Prostate gland (tissue), 2 donors: Measurements from ENCODE around the gene PAPPA. TPM values are rescaled to one million over a fixed set of nuclear protein-coding genes. Genes with fewer than 3 reads are reported as not detected.
A peak's percentile ranks its signal among the peaks of the same experiment; 100 is the strongest.

Experiments
- DNase-seq: peaks from one replicate; pipeline ENCODE4 v3.0.0-alpha.2; 2019; ENCODE audit warnings: low spot score
- H3K27ac ChIP-seq, 2 donors: fragments of 200-600 bp; sonication (generic); 2 replicates each; pipeline ENCODE4 v1.5.1; 2017 to 2019
- H3K27me3 ChIP-seq: fragments of 200-600 bp; sonication (generic); replicated peaks from 2 replicates; pipeline ENCODE4 v1.5.1; 2019; ENCODE audit not compliant: insufficient read depth
- H3K36me3 ChIP-seq, 2 donors: fragments of 200-600 bp; sonication (generic); 1 replicate in 1 of 2; 2 replicates in 1 of 2; pipeline versions ENCODE4 v1.5.1 to v1.8.1; 2017 to 2019
- H3K4me1 ChIP-seq: fragments of 200-600 bp; sonication (generic); replicated peaks from 2 replicates; pipeline ENCODE4 v1.5.1; 2019
- H3K4me3 ChIP-seq, 2 donors: fragments of 200-600 bp; sonication (generic); 2 replicates each; pipeline ENCODE4 v1.5.1; 2017 to 2019
- H3K9me3 ChIP-seq: fragments of 200-600 bp; sonication (generic); 2 replicates; pipeline ENCODE4 v1.5.1; 2017
- CTCF ChIP-seq, 4 experiments: fragments of 200-600 bp in 2 of 4; fragments of 450-650 bp in 2 of 4; sonication (generic) in 2 of 4; IDR thresholded peaks; 1 replicate in 3 of 4; 2 replicates in 1 of 4; pipeline ENCODE4 v1.5.1; 2016 to 2019; ENCODE audit warnings: antibody characterized with exemption in 4 of 4, mild to moderate bottlenecking in 2 of 4, moderate library complexity in 2 of 4
- POLR2A ChIP-seq: fragments of 450-650 bp; IDR thresholded peaks from one replicate; pipeline ENCODE4 v1.6.1; 2016; ENCODE audit warnings: antibody characterized with exemption, mild to moderate bottlenecking
- POLR2AphosphoS5 ChIP-seq: sonication (generic); formaldehyde crosslinking; IDR thresholded peaks from one replicate; pipeline ENCODE4 v1.6.1; 2017; ENCODE audit warnings: antibody characterized with exemption
- WGBS: methylation state at CpG from one replicate; pipeline ENCODE4 v1.1.5; 2018; 5-methylcytosine and 5-hydroxymethylcytosine counted together
- intact Hi-C: fragments of 100-400 bp; cut with DNase I; formaldehyde crosslinking; loops from one replicate; pipeline ENCODE4 v1.14.2; 2022
- total RNA-seq, 2 donors: library from RNA; depleted of rRNA; stranded (reverse); fragments of >200 nt; gene quantifications; one replicate each; pipeline ENCODE4 v1.1.0, GENCODE V29; 2016

Gene PAPPA
- total RNA-seq, 2 donors from 2014 or later: 0.27 to 1.8 TPM

DNA sequence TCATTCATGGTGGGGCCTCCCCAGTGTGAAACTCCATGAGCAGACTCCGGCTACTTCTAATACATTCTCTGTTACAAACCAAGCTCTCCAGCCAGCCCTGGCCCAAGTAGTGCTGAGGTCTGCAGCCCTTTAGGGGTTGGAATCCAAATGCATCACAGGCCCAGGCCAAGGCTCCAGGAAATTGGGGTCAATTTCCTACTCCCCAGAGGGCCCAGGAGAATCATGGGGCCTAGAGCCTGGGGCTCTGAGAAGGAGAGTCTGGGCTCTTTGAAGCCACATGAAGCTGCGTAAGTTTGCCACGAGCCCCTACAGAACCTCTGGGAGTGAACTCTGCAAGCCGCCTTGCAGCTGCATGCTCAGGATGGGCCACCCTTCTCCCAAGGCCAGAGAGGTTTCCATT, 206.4 kb downstream of the PAPPA start:
- 65% methylated on average over 4 of the region's 4 CpGs for WGBS
- Histone ChIP-seq H3K4me1 (no peaks in the 10 kb centered on the region), H3K27ac (no peak overlapping the region), H3K9me3 (no peaks in the 10 kb centered on the region), H3K4me3 (no peak overlapping the region), H3K27me3 (no peaks in the 10 kb centered on the region), H3K36me3 (no peaks in the 10 kb centered on the region)
- no peak for DNase-seq
- no peak for TF ChIP-seq POLR2AphosphoS5
- no peak for TF ChIP-seq POLR2A
- TF ChIP-seq CTCF (IDR thresholded peaks at IDR 0.05): no peak
- intact Hi-C loops: loop anchor here (10.0 kb wide), 1 partner anchor 205 kb away; the partner anchor contains the start of gene PAPPA

GRCh38 chr9:116360989-116361388, 207.4 kb downstream of the PAPPA start:
- no peaks in the 10 kb centered on the region for H3K27me3 ChIP-seq
- intact Hi-C loops: loop anchor here (10.0 kb wide), 1 partner anchor 206 kb away; the partner anchor contains the start of gene PAPPA
- no peak overlapping the region for H3K4me3 ChIP-seq
- H3K4me1 ChIP-seq: no peaks in the 10 kb centered on the region
- DNase-seq: no peak
- H3K9me3 ChIP-seq: no peaks in the 10 kb centered on the region
- no peaks in the 10 kb centered on the region for H3K36me3 ChIP-seq
- H3K27ac ChIP-seq: no peak overlapping the region
- 90% methylated on average over 2 of the region's 2 CpGs for WGBS
- TF ChIP-seq CTCF (IDR thresholded peaks at IDR 0.05) (no peak), POLR2AphosphoS5 (no peak), POLR2A (no peak)

GRCh38 chr9:116361547-116361946, 208.0 kb downstream of the PAPPA start:
- Histone ChIP-seq H3K9me3 (no peaks in the 10 kb centered on the region), H3K27ac (no peak overlapping the region), H3K4me1 (no peaks in the 10 kb centered on the region), H3K4me3 (no peak overlapping the region), H3K36me3 (no peaks in the 10 kb centered on the region), H3K27me3 (no peaks in the 10 kb centered on the region)
- 93% methylated on average over 4 of the region's 4 CpGs for WGBS
- intact Hi-C loops: loop anchor here (10.0 kb wide), 1 partner anchor 207 kb away; the partner anchor contains the start of gene PAPPA
- TF ChIP-seq POLR2AphosphoS5 (no peak), POLR2A (no peak), CTCF (IDR thresholded peaks at IDR 0.05) (no peak)
- DNase-seq: no peak

DNA sequence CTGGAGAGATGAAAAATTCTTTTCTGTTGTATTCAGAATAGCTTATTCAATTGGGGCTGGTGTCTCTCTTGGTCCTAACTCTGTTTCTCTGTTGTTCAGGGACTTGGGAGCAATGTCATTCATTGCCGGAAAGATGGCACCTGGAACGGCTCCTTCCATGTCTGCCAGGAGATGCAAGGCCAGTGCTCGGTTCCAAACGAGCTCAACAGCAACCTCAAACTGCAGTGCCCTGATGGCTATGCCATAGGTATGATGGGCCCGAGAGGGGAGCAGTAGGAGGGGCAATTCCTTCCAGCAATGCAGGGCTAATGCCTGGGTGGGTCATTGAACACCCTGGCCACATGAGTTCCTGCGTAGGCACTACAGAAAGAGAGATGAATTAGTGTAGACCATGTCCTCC, 208.9 kb downstream of the PAPPA start:
- no peaks in the 10 kb centered on the region for H3K9me3 ChIP-seq
- intact Hi-C loops: loop anchor here (10.0 kb wide), 1 partner anchor 208 kb away; the partner anchor contains the start of gene PAPPA
- no peak overlapping the region for H3K4me3 ChIP-seq
- no peak for TF ChIP-seq POLR2A
- TF ChIP-seq CTCF (IDR thresholded peaks at IDR 0.05): no peak
- no peak for TF ChIP-seq POLR2AphosphoS5
- no peaks in the 10 kb centered on the region for H3K27me3 ChIP-seq
- WGBS: 91% methylated on average over 6 of the region's 6 CpGs
- no peaks in the 10 kb centered on the region for H3K4me1 ChIP-seq
- no peaks in the 10 kb centered on the region for H3K36me3 ChIP-seq
- DNase-seq: no peak
- no peak overlapping the region for H3K27ac ChIP-seq

GRCh38 chr9:116365056-116365471, 211.5 kb downstream of the PAPPA start:
- no peaks in the 10 kb centered on the region for H3K4me1 ChIP-seq
- TF ChIP-seq CTCF (IDR thresholded peaks at IDR 0.05) (peak in 1 of 4 experiments; percentile 16), POLR2AphosphoS5 (peak; percentile 39), POLR2A (no peak)
- no peaks in the 10 kb centered on the region for H3K36me3 ChIP-seq
- peak overlapping the region in 1 of 2 donors; percentile 20 for H3K27ac ChIP-seq
- peak; percentile 33 for DNase-seq
- intact Hi-C loops: loop anchor here (10.0 kb wide), 1 partner anchor 210 kb away; the partner anchor contains the start of gene PAPPA
- WGBS: 23% methylated on average over 9 of the region's 9 CpGs
- no peak overlapping the region for H3K4me3 ChIP-seq
- no peaks in the 10 kb centered on the region for H3K27me3 ChIP-seq
- H3K9me3 ChIP-seq: no peaks in the 10 kb centered on the region
